ENCODE results near the gene CLDN2.
"Not testable (repeated sequence)": the region's sequence is repeated elsewhere in the genome, so short reads cannot be mapped to it uniquely, and the experiment has no call there.

CLDN2 gene

GRCh38 chrX:106919932-106920452 lies at the start of gene CLDN2:
Gene CLDN2 (plus strand): TSS chrX:106920402. CDS start chrX:106928229, 7,827 bp downstream.
- no peak for DNase-seq

- DNase-seq = not testable (repeated sequence)
These were observed 47.4 kb upstream of the CLDN2 start for GRCh38 chrX:106872796-106873195.

- no peak for DNase-seq
These were observed 46.1 kb upstream of the CLDN2 start for GRCh38 chrX:106874075-106874474.

- no peak for DNase-seq
These were observed 45.1 kb upstream of the CLDN2 start for GRCh38 chrX:106875151-106875550.

- DNase-seq = no peak
These were observed 30.7 kb upstream of the CLDN2 start for GRCh38 chrX:106889468-106889867.

- DNase-seq = no peak
These were observed 28.3 kb upstream of the CLDN2 start for GRCh38 chrX:106891762-106892460.

- DNase-seq = peak; percentile 25
These were observed 25.8 kb upstream of the CLDN2 start for GRCh38 chrX:106894392-106894909.

- no peak for DNase-seq
These were observed 25.2 kb upstream of the CLDN2 start for GRCh38 chrX:106894978-106895452.

GRCh38 chrX:106897259-106897658 lies 22.9 kb upstream of the CLDN2 start:
- no peak for DNase-seq

GRCh38 chrX:106898462-106898861 lies 21.7 kb upstream of the CLDN2 start:
- no peak for DNase-seq

GRCh38 chrX:106899276-106899675 lies 20.9 kb upstream of the CLDN2 start:
- DNase-seq = no peak

GRCh38 chrX:106899841-106900240 lies 20.4 kb upstream of the CLDN2 start:
- DNase-seq = no peak

- no peak for DNase-seq
These were observed 18.9 kb upstream of the CLDN2 start for GRCh38 chrX:106901341-106901740.

GRCh38 chrX:106901781-106902219 lies 18.4 kb upstream of the CLDN2 start:
- no peak for DNase-seq

GRCh38 chrX:106902684-106903083 lies 17.5 kb upstream of the CLDN2 start:
- no peak for DNase-seq

GRCh38 chrX:106903291-106903824 lies 16.8 kb upstream of the CLDN2 start, which contains the start of gene RIPPLY1:
Gene RIPPLY1 (minus strand): TSS chrX:106903341. CDS start chrX:106903287, 54 bp downstream.
- DNase-seq = no peak

GRCh38 chrX:106903856-106904528 lies 16.2 kb upstream of the CLDN2 start:
- DNase-seq = no peak

- no peak for DNase-seq
These were observed 15.0 kb upstream of the CLDN2 start for GRCh38 chrX:106905064-106905708.

GRCh38 chrX:106906361-106906760 lies 13.8 kb upstream of the CLDN2 start:
- DNase-seq = no peak

GRCh38 chrX:106912864-106913263 lies 7.3 kb upstream of the CLDN2 start:
- no peak for DNase-seq

GRCh38 chrX:106917830-106918500 lies 2.2 kb upstream of the CLDN2 start:
- no peak for DNase-seq

- DNase-seq = no peak
These were observed 1.4 kb downstream of the CLDN2 start for GRCh38 chrX:106921637-106922036.

Measured in stimulated activated CD4-positive, alpha-beta T cell treated with anti-CD3 and anti-CD28 coated beads, Interleukin-4, amount 100 ng/mL, for 1 hour (primary cell).